ENCODE measurements around the gene CENPP.

The CENPP gene

DNA sequence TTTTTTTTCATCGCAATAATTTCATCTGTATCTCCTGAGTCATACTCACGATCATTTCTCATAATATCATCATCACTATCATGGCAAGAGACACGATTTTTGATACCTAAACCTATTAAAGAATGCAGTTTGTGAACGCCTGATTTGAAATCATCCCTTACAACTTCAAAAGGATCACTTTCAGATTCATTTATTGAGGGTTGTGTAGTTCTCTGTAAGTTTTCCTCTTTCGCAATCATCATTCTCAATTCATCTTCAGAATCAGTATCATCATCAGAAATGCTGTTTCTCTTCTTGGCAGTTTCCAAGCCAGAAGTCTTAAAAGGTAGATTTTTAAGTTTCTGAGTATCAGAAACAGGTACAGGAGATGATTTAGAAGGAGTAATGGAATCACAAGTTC is 10.3 kb upstream of the CENPP start:
- no peak for DNase-seq

DNA sequence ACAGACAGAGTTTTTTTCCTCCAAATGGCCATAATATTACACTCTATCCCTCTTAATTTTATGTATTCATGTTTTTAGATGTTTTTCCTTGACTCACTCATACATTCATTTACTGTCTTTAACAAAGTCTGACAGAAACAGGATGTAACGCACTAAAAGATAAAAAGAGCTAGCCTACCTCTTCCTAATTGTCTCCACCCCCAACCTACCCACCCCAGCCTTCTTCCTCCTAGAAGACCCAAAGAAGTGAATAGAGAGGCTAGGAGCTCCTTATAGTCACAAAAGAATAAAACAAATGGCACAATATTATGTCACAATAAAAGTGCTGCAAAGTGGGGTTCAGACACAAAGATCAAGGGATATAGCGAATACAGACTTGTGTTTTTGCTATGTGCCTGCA is 1.3 kb upstream of the CENPP start:
- no peak for DNase-seq

DNA sequence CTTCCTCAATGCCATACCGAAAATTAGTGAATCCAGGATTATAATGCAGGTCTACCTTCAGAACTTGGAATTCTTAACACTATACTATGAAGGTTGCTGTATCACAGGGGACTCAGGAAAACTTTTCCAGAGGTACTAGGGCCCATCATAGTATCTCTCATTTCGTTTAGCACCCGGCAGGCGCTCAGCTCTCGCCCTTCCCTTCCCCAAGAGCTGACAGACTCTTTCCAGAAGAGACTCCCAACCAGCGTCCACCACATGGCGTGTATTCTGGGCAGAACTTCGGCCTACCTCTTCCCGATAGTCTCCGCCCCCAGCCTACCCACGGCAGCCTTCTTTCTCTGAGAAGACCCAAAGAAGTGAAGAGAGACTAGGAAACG is 874 bp upstream of the CENPP start:
- no peak for DNase-seq

DNA sequence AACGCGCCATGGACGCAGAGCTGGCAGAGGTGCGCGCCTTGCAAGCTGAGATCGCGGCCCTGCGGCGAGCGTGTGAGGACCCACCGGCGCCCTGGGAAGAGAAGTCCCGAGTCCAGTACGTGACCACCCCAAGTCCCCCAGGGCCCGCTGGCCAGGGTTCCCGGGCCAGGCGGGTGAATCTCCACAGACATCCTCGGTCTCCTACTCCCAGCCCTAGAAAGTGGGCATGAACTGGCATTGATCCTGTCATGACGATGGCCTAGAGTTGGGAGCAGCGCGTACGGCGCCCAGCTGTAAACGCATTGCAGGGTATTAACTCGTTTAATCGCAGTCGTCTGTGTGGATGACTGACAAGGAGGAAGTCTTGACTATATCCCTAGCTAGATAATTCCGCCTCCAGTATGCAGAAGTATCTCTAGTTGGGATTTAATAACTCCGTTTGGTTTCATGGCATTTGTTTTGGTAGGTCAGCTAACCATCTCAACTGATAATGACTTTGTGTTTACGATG is 293 bp downstream of the CENPP start:
- DNase-seq, result no peak

DNA sequence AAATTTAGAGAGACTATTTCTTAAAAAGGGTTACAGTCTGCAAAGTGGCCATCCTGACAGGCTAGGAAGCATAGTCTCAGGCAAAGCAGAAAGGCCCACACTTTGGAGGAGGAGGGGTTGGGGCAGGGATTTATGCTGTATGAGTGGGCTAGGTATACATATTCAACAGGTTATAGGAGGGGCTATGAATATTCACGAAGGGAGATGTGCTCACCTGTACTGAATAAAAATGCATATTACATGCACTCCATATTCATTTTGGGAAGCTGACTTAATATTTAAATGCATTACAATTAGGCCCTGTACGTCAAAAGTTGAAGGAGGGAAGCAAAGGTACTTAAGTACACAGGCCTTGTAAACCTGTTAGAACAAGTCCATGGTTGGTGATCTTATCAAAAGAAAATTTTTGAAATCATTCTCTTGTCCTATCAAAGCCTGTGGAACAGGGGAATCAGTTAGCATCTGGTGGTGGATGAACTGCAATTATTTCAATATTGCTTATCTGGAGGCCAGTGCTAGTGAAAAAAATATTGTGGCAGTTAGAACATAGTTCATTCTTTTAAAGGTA is 1.6 kb downstream of the CENPP start:
- DNase-seq, result no peak

DNA sequence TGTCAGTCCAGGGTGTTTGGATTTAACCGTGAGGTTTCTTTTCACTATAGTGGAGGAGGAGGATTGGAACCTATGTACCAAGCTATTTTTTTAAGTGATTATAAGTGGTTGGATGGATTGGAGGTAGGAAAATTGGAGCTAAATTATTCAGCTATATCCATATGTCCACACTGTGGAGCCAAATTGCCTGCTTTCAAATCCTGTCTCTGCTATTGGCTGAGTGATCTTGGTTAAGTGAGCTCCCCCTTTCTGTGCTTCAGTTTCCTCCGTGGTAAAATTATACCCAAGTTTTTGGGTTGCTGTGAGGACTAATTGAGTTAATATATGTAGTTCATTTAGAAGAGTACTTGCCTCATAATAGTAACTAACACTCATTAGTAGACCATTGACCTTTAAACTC is 2.5 kb downstream of the CENPP start:
- DNase-seq, result peak; percentile 43

DNA sequence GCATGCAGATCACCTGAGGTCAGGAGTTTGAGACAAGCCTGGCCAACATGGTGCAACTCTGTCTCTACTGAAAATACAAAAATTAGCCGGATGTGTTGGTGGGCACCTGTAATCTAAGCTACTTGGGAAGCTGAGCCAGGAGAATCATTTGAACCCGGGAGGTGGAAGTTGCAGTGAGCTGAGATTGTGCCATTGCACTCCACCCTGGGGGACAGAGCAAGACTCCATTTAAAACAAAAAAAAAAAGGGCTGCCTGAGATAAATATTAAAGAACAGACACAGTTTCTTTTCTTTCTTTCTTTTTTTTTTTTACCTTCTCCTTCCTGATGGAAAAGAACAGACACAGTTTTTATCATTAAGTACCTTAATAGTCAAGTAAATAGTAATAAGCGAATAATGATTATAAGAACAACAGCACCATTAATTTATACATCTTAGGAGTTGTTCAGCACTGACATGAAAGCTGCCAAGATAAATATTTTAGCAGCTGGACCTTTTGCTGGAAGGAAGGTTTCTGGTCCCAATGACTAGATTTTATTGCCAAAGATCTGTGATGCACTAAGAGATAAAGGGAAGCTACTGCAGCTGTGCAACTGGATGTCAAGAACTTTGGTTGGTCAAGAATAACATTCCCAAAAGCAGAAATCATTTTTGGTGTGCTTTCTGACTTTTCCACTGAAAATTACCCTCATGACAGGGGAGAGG is 7.0 kb downstream of the CENPP start:
- no peak for DNase-seq

DNA sequence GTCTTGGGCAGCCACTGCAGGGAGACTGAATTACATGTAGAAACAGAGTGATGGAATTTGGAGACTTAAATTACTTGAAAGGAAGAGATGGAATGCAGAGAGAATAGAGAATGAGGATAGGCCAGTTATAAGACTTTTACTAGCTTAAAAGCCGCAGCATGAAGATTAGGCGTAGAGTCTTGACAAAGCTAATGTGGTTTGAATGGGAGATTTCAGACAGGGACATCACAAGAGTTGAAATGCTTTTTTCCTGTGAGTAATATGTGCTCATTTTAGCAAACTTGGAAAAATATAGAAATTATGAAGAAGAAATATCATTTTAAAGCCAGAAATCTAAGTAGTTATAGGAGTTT is 7.5 kb downstream of the CENPP start:
- DNase-seq, result no peak

DNA sequence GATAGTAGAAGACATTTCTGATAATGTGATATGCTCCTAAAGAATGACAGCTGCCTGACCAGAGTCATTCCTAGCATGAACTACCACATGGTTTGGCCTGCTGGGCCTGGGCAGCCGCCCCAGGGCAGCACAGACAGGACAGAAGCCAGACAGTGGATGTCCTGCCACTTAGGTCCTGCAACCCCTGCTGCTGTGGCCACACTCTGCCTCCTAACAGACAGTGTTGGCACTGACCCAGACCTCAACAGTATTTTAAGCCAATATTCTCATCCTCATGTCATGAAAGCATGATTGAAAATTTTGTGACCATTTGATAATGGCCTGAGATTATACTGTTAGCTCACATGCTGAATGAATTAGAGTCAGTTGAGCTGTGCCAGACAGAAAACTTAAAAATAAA is 15.8 kb downstream of the CENPP start:
- no peak for DNase-seq

DNA sequence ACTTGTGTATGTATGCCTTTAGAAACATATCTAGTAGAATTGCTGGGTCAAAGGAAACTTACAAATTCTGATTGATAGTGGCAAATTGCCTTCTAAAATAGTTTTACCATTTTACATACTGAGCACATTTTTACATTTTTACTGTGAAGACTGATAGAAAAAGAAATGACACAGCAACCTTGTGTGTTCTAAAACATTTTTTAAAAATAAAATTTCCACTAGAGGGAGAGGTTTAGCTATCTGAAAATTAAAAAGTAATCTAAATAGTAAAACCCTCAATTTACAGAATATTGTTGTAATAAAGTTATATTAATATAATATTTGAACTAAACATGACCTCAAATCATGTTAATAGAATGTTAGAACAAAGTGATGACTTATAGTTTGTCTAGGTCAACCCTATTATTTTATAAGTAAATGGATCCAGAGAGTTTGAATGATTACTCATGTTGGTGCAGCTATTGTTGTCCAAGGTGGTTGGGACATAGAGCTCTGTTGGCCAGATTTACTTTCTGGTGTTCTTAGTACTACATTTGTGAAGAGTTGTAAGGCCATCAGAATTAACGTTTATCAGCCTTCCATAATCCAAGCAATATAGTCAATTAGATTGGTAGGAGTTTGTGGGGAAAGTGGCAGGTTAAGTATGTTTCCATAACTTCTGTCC is 17.2 kb downstream of the CENPP start:
- DNase-seq, result no peak

DNA sequence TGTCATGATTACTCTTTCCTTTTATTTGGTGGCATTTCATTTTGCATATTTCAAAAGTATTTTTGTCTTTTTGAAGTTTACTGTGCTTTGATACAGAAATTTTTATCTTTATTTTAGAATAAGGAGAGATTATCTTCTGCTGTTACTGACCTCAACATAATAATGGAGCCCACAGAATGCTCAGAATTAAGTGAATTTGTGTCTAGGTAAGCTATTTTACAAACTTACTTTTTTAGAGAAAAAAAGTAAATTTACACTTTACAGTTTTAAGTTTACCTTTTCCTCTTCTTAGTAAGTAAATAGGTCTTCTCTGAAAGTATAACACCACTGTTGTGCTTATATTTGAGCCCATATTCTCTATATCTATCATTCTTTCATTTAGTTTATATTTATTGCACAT is 19.8 kb downstream of the CENPP start:
- DNase-seq, result no peak

DNA sequence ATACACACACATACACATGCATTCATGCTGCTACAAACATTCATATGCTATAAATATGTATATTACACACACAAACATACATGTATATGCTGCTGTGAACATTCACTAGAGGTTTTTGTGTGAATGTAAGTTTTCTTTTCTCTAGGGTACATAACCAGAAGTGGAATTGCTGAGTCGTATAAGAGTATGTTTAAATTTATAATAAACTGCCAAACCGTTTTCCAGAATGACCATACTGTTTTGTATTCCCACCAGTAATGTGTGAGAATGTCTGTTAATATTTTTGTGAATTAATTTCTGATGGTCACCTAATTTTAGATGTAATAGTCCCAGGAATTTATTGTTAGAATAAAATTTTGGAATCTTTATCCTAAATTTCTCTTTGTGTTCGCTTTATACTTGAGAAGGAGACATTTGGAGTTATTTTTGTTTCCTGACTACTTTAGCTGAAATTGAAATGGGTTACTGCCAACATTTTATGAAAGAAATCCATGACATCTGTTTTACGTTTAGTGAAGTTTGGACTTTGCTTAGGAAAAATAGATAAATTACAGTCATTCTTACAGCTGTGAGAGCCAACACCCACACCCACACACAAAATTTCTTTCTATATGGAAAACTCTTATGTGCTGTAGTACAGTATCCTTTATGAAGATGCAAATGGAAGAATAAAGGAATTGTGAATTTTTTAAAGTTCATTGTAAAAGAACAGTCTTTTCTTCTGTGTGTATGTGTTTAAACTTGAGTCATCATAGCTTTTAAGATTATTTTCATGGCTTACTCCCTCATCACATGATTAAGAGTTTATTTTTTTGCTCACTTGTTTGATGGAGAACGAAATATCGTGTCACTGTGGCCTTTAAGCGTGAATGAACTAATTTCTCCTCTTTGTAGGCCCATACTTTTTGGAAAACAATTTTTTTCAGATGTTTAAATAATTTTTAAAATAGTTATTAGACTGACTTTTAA is 24.3 kb downstream of the CENPP start:
- DNase-seq, result no peak

DNA sequence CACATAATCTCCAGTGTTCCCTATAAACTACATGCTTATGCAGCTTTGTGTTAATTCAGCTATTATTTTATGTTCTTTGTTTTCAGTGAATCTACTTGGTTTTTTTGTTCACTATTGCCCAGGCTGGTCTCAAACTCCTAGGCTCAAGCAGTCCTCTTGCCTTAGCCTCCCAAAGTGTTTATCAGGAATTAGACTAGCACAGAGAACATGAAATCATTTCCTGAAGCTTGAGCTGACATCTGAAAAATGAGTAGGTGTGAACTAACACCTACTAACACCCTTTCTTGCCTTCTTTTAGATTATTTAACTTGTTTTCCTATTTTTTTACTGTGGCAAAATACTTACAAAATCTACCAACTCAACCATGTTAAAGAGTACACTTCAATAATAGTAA is 25.0 kb downstream of the CENPP start:
- no peak for DNase-seq

DNA sequence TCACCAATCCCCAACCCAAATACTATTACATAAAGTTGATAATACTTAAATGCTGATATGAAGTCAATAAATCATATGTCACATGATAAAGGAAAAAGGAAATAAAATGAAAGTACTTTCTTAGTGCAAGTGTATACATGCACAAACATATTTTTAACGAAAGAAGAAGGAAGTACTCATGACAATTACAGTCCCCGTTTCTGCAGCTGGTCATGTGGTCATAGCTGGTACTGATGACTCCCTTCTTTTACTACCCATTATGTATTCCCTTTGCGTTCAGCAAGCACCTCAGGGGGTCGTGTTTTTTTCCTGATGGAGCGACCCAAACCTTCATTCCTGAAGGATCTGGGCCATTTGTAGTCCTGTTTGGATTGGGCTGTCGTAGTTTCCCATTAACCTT is 27.3 kb downstream of the CENPP start:
- no peak for DNase-seq

DNA sequence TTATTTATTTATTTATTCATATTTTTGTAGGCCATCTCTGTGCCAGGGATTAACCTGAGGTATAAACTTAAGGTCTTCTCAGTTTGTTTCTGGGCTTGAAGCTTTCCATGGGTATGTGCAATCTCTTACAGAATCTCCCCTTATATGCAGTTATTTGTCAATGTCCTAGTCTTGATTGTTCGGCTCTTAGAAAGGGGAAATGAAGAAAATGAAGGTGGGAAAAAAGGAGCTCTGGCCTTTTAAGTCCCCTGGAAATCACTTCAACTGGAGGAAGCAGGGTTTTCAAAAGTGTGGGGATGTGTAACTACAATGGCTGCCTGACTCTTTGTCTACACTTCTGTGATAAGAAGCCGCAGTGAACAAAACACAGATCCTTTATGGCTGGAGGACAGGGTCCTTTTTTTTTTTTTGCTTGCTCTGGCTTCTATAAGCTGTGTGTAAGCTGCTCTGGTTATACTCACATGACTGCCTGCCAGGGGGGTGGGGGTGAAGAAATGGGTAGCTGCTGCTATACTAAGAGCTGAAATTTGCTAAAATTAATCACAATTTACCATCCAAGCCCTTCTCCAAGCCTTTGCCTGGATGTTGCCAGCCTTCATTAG is 33.7 kb downstream of the CENPP start:
- no peak for DNase-seq

DNA sequence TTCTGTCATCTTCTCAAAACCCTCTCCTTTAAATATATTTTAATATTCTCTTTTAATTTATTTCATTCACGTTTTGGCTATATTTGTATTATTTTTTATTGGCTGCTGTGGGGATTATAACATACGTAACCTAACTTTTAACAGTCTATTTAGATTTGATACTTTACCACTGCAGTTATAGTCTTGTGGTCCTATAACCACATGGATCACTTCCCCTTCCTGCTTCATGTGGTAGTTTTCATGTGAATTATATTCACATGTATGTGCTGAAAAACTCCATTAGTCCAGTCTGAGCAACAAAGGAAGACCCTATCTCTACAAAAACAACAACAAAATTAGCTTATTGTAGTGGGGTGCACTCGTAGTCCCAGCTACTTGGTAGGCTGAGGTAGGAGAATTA is 34.3 kb downstream of the CENPP start:
- DNase-seq, result no peak

DNA sequence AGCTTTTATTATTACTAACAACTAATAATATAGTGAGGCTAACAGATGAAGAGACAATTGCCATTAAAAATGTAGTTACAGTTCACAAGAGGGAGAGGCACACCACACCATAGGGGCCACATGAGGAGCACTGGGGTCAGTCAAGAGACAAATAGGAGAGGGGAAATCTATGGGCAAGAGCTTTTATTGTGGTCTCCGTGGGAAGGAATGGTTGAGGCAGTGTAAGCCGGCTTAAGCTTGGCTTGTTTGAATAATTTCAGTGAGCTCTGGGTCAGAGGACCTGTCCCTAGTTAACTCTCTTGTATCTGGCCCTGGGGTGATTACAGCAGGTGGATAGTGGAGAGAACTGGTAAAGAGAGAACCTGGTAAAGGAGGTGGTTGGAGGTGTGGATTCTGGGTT is 43.3 kb downstream of the CENPP start:
- DNase-seq, result no peak

DNA sequence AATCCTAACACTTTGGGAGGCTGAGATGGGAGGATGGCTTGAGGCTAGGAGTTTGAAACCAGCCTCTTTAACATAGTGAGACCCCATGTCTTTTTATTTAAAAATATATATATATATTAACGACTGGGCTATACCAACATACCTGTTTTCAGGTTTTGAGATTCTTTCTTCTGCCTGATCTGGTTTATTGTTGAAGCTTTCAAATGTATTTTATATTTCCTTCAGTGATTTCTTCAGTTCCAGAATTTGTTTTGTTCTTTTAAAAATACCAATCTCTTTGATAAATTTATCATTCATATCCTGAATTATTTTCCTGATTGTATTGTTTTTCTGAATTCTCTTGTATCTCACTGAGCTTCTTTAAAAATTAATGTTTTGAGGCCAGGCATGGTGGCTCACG is 47.4 kb downstream of the CENPP start:
- DNase-seq, result no peak

DNA sequence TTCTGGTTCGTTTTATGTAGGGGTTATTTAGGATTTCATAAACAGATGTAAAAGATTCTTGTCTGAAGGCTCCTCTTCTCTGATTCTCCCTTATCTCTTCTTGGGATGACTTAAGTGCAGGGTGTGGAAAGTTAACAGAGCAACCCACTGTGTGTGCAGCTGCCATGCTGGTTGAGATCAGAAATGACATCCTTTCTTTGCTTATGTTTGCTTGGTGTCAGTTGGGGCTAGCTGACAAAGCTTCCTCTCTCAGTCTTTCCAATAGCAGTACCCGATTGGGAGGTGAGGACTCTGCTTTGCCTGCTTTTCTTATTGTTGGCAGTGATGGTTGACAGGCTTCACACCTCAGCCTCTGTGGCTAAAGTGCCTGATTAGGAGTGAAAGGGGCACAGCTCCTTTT is 52.1 kb downstream of the CENPP start:
- DNase-seq, result no peak

DNA sequence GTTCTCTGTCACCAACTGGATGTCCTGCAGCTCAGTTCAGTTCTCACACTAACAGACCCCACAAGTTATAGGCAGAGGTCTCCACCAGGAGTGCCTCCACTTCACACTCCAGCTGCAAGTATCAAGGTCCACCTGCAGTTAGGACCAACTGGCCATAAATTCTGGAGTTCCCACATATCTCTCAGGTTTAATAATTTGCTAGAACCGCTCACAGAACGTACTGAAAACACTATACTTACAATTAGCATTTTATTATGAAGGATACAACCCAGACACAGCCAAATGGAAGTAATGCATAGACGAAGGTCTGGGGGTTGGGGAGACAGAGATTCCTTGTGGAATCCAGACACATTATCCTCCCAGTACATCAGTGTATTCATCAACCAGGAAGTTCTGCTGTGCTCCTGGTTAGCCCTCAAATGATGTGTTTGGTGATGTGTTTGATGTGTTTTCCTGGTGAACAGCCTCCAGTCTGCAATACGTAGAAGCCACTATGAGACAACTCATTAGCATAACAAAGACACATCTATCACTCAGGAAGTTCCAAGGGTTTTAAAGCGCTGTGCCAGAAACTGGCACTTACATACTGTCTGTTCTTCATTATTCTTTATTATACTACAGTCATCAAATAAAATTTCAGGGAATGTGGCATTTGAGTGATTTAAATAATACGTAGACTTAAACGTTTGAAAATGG is 53.3 kb downstream of the CENPP start:
- DNase-seq, result peak; percentile 36

DNA sequence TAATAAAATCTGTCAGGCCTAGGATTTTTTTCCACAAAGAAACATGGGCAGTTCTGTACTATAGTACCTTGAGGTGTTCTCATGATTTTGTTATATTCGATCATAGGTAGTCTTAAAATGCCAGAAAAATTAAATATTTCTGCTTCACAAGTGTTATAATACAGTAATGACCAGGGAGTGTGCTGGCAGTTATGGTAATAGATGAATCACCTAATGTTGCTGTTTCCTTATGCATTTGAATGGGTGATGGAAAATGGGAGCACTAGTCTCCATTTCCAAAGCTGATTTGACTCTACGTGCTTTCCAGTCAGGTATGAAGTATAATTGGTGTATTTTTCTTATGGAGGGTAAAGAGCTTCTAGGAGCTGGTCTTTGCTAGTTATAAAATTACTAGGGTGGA is 54.9 kb downstream of the CENPP start:
- DNase-seq, result no peak

DNA sequence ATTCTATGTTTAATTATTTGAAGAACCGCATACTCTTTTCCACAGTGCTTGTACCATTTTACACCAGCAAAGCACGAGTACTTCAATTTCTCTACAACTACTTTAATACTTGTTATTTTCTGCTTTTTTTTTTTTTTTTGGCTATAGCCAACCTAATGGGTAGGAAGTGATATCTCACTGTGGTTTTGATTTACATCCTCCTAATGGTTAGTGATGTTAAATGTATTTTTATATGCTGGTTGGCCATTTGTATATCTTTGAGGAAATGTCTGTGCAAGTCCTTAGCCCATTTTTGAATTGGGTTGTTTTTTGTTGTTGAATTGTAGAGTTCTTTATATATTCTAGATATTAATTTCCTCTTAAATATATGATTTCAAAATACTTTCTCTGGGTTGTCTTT is 56.0 kb downstream of the CENPP start:
- no peak for DNase-seq
